Anterior cingulate cortex (tissue), 58 donors: ENCODE data around the gene ZBTB3.

Experiments
- DNase-seq, 58 donors: peaks; one replicate each; lab custom pipeline; 2025; lab: John Stamatoyannopoulos, UW

The ZBTB3 gene

DNA sequence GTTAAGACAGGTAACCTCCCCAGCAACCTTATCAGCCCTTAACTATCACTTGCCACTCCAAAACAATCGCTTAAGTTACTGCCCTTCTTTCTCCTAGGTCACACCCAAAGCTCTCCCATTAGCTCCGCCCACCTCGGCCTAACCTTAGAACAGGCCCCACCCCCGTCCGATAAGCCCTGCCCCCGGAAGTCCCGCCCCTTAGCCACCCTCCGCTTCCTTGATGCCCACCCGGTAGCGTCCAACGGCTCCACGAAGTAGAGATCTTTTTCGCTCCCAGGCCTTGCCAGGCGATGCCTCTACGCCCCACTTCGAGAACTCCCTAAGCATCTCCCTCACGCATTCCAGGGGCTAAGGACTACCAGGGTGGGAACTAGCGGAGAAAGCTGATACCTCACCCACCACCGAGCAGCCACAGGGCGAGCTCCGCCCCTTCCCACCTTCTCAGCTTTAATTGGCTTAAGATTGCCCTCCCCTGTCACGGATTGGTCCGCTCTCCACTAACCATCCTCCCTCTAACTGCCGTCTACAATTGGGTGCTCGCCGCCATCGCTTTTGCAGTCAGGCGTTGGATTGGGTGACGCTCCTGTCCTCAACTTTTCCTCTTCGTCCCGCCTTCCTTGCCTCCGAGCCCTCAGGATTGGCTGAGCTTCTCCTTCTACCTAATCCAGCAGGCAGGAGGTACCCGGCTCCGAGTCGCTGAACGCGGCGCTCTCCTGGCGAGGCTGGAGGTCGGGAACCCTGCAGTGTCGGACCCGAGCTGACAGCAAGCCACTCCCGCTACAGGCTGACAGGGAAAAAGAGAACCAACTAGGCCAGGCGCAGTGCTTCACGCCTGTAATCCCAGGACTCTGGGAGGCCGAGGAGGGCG lies at the start of gene ZBTB3:
TSS of gene ZBTB3 (minus strand) at position 425 of the 868 bp plus-strand sequence. CDS start 496 bp downstream, outside the sequence.
- DNase-seq = peak; percentile 77 to 100 (median 98)

DNA sequence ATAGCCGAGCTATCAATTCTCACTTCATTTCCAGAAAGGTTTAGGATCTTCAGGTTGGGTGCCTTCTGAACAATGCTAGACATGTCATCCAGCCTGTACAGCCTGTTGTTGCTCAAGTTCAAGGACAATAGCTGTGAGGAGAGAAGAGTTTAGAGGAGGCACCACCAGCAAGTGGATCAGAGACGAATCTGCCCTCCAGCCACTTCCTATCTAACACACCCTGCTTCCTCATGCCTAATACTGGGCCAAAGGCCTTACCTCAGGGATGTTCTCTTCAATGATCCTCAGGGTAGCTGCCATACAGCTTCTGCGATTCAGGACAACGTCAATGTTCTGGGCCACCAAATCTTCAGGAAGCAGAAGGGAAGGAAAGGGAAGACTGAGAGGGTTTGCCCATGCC lies 47.1 kb upstream of the ZBTB3 start:
- DNase-seq = no peak

DNA sequence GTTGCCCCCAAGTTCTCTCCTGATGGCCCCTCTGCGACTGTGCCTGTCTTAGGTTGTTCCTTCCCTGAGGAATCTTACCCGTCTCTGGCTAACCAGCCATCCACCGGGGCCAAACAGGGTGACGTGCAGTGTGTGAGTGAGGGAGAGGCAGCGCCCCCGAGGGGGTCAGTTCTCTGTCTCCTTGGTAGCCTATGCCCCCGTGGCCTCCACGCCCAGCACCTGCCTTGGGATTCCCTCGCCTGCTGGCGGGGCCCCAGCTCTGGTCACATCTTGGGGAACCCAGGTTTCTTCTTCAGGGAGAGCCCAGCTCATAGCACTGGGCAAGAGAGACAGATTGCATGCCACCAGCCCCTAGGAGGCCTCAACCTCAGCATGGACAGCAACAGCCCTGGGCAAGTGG lies 45.5 kb upstream of the ZBTB3 start:
- DNase-seq = no peak

DNA sequence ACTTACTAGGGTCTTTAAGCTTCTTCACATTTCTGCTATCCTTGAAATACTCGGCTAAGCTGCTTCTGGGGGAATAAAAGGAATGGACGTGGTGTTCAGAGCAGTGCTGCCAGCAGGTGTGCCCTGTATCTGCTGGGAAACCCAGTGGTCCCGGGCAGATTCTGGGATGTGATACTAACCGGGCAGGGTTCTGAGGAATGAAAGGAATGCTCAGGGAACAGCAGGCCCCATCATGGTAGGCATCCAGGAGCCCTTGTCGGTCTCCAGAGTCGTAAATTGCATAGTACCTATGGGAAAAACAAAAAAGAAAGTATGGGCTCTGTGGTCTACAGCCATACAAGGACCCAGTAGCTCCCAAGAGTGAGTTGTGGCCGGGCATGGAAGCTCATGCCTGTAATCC lies 42.3 kb upstream of the ZBTB3 start:
- no peak for DNase-seq

DNA sequence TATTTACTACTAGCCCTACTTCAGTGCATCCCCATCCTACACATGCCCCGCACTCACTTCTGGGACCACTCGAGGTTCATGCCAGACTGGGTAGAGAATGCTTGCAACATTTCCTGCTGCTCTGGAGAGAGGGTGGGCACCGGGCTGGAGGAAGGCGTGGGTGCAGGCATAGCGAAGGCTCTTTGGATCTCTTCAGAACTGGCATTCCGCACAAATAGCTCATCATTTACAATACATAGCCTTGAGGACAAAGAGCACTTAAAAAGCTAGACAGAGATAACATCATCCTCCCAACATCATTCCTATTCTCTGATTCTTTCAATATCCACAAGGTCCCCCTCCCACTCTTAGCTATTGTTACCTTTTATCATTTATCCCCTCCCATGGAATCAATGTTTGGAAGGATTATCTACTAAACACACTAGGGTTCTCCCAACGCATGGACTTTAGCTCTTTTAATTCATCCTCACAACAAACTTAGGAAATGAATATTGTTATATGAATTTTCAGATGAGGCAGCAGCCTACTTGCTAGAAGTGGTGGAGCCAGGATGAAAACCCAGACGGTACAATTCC lies 40.3 kb upstream of the ZBTB3 start:
- no peak for DNase-seq

DNA sequence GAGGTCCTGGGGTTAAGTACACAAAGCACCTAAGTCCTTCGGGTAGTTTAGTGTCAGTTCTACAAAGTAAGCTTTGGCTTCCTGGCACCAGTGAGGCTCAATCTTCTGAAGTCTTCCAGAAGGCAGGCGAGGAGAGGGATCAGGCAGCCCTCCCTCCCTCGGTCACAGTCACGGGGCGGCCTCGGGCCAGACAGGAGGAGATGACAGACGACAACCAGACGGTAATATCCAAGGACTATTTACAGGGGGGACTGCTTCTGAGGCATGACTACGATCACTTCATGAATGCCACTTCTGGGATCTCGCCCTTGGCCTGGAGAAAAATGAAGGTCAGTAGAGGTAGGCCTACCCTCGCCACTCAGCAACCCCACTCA lies 38.2 kb upstream of the ZBTB3 start:
- DNase-seq = peak in 2 of 58 donors; percentile 33 to 52

DNA sequence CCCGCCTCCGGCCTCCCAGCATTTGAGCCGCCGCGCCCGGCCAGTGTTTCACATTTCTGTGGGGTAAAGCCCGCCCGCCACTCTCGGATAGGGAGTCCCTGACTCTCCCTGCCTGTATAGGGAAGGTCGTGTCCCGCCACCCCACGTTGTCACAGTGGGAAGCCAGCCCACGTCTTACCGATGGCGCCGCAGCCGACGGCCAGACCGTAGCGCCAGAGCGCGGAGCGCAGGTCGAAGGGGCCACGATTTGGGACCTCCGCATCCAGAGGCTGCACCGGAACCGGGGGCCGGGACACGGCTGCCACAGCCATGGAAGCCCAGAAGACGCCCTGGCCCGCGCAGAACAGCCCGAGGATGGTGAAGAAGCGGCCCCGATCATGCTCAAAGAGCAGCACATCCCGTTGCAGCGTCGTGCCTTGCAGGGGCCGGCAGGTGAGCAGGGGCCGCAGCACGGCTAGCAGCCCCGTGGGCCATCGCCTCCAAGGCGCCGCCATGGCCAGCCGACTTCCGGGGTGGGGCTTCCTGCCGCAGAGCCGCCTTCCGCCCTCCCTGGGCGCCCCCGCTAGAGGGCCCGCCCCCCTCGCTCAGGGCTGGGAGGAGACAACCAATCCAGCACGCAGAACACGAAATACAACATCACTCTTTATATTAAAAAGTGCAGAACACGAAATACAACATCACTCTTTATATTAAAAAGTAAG lies 37.7 kb upstream of the ZBTB3 start, which contains the start of gene TMEM223:
TSS of gene TMEM223 (minus strand) at position 506 of the 701 bp plus-strand sequence. CDS start at position 494, 12 bp downstream.
- peak; percentile 26 to 94 (median 80) for DNase-seq

DNA sequence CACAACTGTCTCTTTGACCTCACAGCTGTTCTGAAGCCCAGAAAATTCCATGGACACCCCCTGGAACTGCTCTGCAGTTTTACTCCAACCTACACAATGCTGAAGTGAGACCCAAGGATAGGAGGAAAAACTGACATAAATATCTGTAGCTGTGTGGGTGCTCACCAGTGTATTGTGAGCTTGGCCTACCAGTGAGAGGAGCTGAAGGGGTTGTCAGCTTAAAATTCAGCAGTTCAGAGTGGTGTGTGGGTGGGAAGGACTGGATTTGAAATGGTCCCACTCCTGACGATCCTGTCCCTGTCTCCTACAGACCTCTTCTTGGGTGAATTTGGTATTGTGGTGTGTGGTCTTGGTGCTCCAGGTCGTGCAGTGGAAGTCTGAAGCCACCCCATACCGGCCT lies 35.6 kb upstream of the ZBTB3 start:
- DNase-seq = peak in 3 of 58 donors; percentile 4 to 24 (median 15)

DNA sequence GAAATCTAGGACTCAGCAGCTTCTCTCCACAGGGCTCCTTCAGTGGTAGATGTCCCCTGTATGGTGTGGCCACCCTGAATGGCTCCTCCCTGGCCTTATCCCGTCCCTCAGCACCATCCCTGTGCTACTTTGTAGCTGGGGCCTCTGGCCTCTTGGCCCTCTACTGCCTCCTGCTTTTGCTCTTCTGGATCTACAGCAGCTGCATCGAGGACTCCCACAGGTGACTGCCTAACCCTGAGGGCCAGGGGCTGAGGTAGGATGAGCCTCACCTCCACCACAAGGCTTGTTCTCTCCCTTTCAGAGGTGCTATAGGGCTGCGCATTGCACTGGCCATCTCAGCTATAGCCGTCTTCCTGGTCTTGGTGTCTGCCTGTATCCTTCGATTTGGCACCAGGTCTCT lies 35.0 kb upstream of the ZBTB3 start:
- no peak for DNase-seq

DNA sequence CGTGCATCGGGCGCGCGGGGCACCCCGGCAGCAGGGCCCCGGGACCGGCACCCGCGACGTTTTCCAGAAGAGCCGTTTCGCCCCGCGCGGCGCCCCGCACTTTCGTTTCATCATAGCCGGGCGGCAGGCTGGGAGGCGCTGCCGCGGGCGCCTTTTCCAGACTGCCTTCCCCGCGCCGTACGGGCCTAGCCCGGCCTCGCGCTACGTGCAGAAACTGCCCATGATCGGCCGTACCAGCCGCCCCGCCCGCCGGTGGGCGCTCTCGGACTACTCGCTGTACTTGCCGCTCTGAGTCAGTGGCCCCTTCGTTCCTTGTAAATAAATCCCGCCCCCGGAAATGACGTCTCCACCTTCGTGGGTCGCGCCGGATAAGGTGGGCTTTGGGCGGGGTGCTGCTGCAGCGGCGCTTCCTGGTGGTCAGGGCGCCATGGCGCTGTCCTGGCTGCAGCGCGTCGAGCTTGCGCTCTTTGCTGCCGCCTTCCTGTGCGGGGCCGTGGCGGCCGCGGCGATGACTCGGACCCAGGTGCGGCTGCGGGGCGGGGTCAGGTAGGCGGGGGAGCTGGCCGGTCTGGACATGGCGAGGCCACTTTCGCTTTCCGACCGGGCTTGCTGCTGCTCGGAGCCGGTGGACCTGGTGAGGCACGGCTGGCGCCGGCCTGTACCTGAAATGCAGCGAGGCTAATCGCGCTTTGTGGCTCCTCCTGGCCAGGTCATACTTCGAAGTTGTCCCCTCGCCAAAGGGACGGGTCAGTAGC lies 33.2 kb upstream of the ZBTB3 start, which contains the start of gene TMEM179B:
TSS of gene TMEM179B (plus strand) at position 398 of the 755 bp plus-strand sequence. CDS start at position 428, 30 bp downstream.
- DNase-seq = peak; percentile 74 to 99 (median 95)

DNA sequence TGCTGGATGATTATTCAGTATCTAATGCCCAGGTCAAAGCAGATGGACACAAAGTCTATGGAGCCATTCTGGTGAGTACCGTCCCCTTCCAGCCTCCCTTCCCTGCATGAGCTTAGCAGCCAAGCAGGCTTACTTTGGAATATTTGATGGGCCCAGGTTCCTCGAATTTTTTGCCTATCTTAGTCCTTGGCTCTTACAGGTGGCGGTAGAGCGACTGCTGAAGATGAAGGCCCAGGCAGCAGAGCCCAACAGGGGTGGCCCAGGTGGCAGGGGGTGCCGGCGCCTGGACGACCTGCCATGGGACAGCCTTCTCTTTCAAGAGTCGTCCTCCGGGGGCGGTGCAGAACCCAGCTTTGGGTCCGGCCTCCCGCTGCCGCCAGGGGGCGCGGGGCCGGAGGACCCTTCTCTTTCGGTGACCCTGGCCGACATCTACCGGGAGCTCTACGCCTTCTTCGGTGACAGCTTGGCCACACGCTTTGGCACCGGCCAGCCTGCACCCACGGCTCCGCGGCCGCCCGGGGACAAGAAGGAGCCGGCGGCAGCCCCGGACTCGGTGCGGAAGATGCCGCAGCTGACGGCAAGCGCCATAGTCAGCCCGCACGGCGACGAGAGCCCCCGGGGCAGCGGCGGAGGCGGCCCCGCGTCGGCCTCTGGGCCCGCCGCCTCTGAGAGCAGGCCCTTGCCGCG lies 32.5 kb upstream of the ZBTB3 start:
- DNase-seq = peak in 57 of 58 donors; percentile 23 to 83 (median 69)

DNA sequence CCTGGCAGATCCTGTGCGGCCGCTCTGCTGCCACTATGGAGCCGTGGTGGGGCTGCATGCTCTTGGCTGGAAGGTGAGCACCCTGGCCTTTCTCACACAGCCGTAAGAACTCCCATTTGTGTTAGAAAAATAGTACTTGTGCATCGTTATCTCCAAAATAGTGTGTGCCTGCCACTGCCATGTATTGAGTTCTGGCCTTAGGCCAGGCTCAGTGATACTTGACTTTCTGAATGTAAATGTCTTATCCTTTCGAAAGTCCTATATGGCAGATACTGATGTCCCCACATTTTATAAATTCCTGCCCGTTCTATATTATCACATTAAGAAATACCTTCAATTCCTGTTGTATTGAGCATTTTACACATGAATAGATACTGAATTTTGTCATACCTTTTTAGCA lies 28.8 kb upstream of the ZBTB3 start:
- no peak for DNase-seq

DNA sequence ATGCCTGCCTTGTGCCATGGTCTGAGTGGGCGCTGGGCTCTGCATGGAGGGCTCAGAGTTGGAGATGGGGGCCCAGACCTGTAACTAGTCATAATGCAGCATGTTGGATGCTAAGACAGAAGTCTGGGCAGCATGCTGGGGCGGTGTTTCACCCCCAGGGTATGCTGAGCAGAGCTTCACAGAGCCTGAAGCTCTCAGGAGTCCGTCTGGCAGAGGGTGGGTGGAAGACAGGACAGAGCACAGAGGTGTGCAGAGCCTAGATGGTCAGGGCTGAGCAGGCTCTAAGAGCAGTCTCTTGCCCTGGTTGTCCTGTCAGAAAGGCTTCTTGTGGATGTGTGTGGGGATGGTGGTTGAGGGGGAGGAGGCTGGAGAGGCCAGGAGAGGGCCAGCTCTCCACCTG lies 24.5 kb upstream of the ZBTB3 start:
- DNase-seq = no peak

DNA sequence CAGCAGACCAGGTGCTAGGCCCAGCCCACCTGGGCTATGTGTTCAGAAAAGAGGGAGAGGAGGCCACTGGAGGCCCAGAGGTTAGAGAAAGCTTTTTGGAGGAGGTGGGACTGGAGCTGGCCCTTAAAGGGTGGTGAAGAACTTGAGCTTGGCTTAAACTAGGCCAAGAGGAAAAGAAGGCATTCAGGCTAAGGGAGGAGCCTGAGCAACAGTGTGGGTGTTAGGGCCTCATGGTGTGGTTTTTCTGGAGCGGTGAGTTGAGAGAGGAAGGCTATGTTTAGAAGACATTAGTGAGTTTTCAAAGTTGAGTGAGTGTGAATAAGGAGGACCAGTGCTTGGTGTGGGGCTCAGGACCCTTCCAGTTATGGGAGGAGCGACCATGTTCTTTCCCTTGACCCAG lies 23.4 kb upstream of the ZBTB3 start:
- DNase-seq = no peak

DNA sequence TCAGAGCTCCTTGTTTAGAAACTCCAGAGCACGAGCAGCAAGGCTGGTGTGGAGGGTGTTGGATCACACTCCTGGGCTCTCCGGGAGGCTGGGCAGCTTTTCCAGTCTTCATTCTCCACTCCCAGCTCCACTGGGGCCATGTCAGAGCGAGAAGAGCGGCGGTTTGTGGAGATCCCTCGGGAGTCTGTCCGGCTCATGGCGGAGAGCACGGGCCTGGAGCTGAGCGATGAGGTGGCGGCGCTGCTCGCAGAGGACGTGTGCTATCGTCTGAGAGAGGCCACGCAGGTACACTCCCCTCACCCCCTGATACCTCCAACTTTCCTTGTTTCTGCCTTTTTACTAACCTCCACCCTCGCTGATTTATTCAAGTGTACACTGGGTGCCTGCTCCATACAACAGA lies 21.7 kb upstream of the ZBTB3 start:
- DNase-seq = no peak

DNA sequence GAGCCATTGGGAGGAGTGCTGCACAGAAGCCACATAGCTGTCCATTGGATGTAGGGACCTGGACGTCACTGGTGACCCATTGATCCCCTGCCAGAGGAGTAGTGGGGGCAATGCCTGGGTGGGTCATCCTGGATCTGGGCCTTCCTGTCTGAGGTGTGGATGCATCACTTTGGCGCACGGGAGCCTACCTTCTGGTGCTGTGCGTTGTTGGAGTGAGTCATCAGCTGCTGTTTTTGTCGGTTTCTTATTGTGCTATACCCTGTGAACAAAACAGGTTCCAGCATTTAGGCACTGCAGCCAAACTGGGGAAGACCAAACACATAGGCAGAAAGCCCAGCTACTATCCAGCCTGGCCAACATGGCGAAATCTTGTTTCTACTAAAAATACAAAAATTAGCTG lies 20.4 kb upstream of the ZBTB3 start:
- no peak for DNase-seq

DNA sequence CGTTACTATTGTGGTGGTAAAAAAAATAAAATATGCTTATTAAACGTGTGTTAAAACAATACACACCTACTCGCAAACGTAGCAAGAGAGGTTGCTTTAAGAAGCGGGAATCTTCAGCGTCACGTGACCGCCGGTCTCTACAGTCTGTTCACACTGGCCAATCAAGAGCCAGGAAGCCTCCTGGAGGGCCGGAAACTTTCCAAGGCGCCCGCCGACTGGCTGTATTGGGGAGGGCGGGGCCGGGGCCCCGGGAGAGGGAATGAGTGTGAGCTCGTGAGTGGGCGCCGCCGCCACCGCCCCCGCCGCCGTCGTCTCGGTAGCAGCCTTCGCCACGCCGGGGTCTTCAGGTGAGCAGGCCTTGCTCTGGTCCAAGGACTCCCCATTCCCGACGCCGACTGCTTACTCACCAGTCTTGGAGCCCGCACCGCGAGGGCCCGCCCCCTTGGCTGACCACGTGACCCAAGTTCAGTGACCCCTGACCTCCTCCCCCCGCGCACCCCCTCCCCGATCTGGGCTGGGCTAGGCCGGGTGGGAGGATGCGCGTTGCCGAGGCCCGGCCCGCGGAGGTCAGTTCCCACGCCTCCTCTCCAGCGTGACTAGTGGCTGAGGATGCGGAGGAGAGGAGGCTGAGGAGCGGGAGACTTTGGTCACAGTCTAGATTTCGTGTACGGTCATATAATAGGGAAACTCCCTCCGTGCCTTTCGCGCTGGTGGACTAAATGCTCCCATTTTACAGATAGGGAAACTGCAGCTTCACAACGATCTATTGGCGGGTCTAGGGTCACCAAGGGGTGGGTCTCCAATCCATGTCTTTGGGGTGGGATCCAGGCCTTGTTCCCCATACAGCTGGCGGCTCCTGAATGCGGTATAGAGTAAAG lies 17.4 kb upstream of the ZBTB3 start, which contains the start of gene TAF6L:
TSS of gene TAF6L (plus strand) at position 253 of the 878 bp plus-strand sequence. CDS start 4,388 bp downstream, outside the sequence.
- DNase-seq = peak; percentile 82 to 100 (median 98)

DNA sequence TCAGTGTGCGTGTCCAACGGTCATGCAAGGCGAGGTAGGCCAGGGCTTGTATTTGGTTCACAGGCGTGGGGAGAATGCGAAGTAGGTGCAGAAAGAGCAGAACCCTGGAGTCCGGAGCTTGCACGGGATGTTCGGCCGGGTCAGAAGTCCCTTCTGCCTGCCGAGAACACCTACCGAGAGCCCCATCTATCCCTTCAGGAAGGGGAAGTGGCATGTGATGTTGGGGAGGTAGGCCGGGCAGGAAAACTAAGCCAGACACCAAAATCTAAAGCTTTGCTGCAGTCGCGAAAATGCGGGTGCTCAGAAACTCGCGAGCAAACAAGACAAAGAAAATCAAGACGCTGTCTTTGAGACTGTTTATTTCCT lies 16.8 kb upstream of the ZBTB3 start:
- peak in 42 of 58 donors; percentile 37 to 87 (median 63) for DNase-seq

DNA sequence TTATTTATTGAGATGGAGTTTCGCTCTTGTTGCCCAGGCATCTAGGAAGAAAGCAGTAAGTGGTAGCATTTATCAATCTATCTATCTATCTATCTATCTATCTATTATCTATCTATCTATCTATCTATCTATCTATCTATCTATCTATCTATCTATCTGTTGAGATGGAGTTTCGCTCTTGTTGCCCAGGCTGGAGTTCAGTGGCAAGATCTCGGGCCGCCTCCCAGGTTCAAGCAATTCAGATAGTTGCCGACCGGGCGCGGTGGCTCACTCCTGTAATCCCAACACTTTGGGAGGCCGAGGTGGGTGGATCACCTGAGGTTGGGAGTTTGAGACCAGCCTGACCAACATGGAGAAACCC lies 6.9 kb upstream of the ZBTB3 start:
- DNase-seq = peak in 1 of 58 donors; percentile 41
